Ishikawa (cell line): ENCODE results near the gene STPG3.

ENCODE experiments used
- CREB1 ChIP-seq: IDR thresholded peaks from 2 replicates; pipeline ENCODE4 v1.6.1; 2012; ENCODE audit warnings: low read depth
- EGR1 ChIP-seq: IDR thresholded peaks from 2 replicates; pipeline ENCODE4 v1.6.1; 2012
- EP300 ChIP-seq: IDR thresholded peaks from 2 replicates; pipeline ENCODE4 v1.6.1; 2012; ENCODE audit warnings: borderline replicate concordance
- RAD21 ChIP-seq: IDR thresholded peaks from 2 replicates; pipeline ENCODE4 v1.6.1; 2012; ENCODE audit warnings: low read depth
- TAF1 ChIP-seq: IDR thresholded peaks from 2 replicates; pipeline ENCODE4 v1.6.1; 2012; ENCODE audit warnings: low read depth, mild to moderate bottlenecking
- TEAD4 ChIP-seq: IDR thresholded peaks from 2 replicates; pipeline ENCODE4 v1.6.1; 2012
- YY1 ChIP-seq: IDR thresholded peaks from 2 replicates; pipeline ENCODE4 v1.6.1; 2012; ENCODE audit warnings: low read depth
- TF ChIP-seq, protein P1 (sequence below): IDR thresholded peaks from 2 replicates; pipeline ENCODE4 v1.6.1; 2012
- TF ChIP-seq, protein P2 (sequence below): IDR thresholded peaks from 2 replicates; pipeline ENCODE4 v1.6.1; 2012; ENCODE audit warnings: low read depth, mild to moderate bottlenecking

DNA sequence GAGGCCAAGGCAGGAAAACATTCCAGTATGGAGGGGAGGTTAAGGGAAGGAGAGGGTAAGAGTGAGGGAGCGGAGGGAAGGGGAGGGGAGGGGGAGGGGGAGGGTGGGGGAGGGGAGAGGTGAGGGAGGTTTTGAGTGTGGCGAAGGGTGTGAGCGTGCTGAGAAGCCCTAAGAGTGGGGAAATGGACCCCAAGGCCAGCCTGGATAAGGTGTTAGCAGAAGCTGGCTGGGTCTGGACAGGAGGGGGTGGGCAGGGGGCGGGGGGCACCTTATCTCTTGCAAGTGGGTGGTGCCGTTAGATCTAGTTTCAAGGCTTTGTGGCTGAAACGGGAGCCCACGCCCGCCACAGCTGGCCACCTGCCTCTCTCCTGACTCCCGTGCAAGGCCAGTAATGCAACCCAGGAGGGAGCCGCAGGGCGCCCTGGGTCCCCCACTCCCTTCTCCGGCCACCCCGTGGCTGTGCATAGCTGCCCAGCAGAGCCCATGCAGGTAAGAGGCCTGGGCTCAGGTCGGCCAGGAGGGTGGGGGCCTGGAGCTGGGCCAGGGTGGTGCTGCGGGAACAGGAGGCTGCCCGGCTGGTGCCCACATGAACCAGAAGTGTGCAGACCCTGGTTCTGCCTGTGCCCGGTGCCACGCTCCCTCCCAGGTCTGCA, 23.1 kb upstream of the STPG3 start:
- TF ChIP-seq TEAD4 (no peak), CREB1 (no peak), EP300 (no peak), TAF1 (no peak), YY1 (no peak), RAD21 (no peak), EGR1 (no peak)
- TF ChIP-seq, protein P1, sequence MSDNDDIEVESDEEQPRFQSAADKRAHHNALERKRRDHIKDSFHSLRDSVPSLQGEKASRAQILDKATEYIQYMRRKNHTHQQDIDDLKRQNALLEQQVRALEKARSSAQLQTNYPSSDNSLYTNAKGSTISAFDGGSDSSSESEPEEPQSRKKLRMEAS: no peak
- TF ChIP-seq, protein P2, sequence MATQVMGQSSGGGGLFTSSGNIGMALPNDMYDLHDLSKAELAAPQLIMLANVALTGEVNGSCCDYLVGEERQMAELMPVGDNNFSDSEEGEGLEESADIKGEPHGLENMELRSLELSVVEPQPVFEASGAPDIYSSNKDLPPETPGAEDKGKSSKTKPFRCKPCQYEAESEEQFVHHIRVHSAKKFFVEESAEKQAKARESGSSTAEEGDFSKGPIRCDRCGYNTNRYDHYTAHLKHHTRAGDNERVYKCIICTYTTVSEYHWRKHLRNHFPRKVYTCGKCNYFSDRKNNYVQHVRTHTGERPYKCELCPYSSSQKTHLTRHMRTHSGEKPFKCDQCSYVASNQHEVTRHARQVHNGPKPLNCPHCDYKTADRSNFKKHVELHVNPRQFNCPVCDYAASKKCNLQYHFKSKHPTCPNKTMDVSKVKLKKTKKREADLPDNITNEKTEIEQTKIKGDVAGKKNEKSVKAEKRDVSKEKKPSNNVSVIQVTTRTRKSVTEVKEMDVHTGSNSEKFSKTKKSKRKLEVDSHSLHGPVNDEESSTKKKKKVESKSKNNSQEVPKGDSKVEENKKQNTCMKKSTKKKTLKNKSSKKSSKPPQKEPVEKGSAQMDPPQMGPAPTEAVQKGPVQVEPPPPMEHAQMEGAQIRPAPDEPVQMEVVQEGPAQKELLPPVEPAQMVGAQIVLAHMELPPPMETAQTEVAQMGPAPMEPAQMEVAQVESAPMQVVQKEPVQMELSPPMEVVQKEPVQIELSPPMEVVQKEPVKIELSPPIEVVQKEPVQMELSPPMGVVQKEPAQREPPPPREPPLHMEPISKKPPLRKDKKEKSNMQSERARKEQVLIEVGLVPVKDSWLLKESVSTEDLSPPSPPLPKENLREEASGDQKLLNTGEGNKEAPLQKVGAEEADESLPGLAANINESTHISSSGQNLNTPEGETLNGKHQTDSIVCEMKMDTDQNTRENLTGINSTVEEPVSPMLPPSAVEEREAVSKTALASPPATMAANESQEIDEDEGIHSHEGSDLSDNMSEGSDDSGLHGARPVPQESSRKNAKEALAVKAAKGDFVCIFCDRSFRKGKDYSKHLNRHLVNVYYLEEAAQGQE: no peak
